Stimulated activated CD8-positive, alpha-beta memory T cell treated with anti-CD3 and anti-CD28 coated beads, Interleukin-12 subunit alpha, Interleukin-12 subunit beta, amount 100 ng/mL, for 4 hours (primary cell): ENCODE results near the gene FNDC1.
"Not testable (repeated sequence)": the region's sequence is repeated elsewhere in the genome, so short reads cannot be mapped to it uniquely, and the experiment has no call there.

Source experiments
- DNase-seq: peaks from one replicate; pipeline ENCODE4 v3.0.0-alpha.2; 2020; ENCODE audit warnings: low read depth

The FNDC1 gene

DNA sequence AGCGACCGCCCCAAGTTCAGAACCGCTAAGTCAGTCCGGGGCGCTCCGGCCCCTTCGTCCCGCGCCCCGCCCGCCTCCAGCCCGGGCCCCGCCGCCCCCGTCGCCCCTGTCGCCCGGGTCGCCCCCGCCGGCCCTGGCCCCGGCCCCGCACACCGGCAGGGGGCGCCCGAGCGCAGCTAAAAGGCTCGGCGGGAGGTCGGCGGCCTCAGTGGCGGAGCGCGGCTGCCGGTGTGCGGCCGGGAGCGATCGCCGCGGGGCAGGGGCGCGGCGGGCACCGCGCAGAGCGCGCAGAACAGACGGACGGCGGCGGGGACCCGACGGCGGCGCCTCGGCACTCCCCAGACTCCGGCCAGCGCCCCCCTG, at the start of gene FNDC1:
Gene FNDC1 (plus strand): TSS at position 208 of the 363 bp plus-strand sequence. CDS start 197 bp downstream, outside the sequence.
- DNase-seq, result no peak

DNA sequence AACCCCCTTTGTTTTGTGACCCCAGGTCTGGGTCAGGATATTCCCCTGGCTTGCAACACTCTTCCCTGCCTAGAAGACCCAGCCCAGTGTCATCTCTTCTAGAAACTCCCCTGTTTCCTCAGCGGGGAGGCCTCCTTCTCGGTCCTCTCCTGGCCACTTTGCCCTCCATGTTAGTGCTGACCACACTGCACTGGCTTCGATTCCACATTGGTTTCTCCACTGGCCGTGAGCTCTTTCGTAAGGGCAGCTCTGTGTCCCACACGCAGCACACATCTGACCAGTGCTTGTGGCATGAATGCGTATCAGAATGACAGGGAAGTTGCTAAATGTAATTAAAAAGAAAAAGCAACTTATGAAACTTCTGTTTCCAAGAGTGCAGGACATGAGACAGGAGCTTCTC, 49.4 kb upstream of the FNDC1 start:
- no peak for DNase-seq

DNA sequence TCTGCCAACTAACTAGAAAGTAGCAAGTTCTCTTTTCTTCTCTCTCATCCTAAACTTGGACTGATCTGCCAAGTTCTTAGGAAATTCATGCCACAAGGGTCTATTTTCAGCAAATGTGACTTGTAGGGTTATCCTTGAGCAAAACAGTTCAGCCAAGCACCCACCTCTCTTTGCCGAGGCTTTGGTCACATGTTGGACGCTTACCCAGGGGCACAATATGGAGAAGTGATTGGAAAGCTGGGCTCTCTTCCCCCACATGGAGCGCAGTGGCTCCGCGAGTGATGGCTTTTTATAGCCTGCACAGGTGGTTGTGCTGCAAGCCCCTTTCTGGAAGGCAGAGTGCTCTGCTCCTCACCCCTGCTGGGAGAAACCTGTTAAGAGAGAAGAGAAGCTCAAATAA, 47.7 kb upstream of the FNDC1 start:
- DNase-seq, result no peak

- DNase-seq, result no peak
Measured at GRCh38 chr6:159122453-159122852, 46.7 kb upstream of the FNDC1 start.

DNA sequence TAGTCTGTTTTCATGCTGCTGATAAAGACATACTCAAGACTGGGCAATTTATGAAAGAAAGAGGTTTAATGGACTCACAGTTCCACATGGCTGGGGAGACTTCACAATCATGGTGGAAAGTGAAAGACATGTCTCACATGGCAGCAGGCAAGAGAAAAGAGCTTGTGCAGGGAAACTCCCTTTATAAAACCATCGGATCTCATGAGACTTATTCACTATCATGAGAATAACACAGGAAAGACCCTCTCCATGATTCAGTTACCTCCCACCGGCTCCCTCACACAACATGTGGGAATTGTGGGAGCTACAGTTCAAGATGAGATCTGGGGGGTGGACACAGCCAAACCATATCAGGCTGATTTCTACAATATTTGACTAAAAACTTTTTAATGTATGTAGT, 45.4 kb upstream of the FNDC1 start:
- DNase-seq, result not testable (repeated sequence)

DNA sequence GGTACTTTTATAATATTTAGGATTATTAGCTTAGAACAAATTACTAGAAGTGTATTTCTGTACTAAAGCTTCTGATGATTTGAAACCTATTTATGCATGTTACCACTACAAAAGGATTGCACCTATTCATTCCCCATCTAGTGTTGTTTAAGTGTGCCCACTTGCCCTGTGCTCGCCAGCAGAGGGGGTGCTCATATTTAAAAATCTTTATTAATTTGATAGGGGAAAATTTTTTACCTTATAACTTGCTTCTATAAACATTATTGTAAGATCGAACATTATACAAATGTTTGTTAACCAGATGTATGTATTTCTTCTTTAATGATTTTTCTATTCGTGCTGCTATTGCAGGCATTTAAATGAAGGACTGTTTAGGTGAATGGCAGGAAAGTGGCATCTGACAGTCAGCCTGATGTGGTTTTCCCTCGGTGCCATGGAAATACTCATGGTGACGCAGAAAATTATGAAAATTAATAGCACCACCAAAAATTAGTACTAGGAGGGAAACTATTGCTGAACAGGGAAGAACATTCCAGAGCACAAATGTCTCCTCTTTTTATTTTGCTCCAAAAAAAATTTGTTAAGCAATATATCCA, 44.1 kb upstream of the FNDC1 start:
- DNase-seq, result no peak

DNA sequence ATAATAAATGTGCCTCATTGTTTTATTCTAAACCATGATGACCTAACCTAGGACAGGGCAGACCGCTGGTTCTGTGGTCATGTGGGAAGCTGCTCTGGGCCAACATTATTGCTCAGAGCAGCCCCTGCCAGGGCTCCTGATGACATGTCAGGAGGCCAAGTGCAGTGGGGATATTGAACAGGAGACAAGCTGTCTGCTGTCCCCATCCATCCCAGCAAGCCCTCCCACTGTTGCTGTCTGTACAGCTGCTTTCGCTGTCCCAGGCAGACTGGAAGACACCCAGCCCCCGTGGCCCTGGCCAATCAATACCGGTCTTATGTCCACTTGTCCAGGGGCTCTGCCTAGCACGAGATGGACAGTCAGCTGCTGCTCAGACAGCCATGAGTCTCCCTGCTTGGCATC, 43.2 kb upstream of the FNDC1 start:
- DNase-seq, result no peak

- DNase-seq, result no peak
Measured at GRCh38 chr6:159126590-159126989, 42.6 kb upstream of the FNDC1 start.

DNA sequence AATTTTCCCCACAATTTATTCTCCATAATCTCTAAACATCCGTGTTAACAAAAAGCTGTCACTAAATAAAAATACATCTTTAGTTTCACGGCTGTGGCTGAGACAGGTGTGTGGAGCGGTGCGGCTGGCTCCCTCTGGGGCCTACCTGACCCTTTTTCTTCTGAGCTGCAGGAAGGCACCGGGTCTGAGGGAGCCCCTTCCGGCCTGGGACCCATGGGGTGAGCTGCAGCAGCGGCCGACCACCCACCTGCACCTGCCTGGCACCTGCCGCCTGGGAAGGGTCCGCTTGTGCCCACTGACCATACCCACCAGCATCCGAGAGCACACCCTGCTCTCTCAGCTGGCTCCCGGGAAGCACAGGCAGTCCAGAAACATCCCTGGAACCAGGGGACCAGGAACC, 41.5 kb upstream of the FNDC1 start:
- DNase-seq, result no peak

DNA sequence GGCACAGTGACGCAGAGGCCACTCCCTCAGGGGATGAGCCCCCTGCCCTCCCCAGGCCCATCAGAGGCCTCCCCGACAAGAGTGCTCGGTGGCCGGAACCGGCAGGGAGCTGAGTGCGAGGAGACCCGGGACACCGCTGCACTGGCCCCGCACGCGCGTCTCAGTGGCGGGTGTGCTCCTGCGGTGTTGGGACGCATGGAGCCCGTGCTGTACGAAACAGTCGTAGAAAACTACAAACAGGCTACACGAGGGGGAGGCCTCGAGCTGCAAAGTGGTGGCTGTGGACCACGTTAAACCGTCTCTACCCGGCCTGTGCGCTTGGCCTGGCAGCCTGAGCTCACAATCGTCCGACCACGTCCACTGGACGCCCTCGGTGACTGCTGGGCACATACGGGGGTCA, 40.2 kb upstream of the FNDC1 start:
- DNase-seq, result no peak

GRCh38 chr6:159130846-159131245, 38.4 kb upstream of the FNDC1 start:
- DNase-seq, result no peak

DNA sequence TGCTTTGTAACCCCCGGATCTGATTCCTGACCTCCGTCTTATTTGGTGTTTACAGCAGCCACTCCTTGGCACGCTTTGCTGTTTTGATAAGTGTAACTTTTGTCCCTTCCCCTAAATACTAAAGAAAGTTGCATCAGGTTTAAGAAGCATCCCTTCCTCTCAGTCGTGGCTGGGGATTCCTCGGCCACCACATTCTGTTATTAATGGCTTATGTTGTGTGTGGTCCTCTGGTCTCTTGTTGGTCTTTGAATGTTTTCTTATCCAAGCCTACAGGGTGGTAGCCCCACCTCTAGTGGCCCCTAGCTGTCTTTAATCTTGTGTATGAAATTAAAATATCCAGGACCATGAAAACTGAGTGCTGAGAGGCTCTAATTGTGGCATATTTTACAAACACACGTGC, 37.5 kb upstream of the FNDC1 start:
- no peak for DNase-seq

DNA sequence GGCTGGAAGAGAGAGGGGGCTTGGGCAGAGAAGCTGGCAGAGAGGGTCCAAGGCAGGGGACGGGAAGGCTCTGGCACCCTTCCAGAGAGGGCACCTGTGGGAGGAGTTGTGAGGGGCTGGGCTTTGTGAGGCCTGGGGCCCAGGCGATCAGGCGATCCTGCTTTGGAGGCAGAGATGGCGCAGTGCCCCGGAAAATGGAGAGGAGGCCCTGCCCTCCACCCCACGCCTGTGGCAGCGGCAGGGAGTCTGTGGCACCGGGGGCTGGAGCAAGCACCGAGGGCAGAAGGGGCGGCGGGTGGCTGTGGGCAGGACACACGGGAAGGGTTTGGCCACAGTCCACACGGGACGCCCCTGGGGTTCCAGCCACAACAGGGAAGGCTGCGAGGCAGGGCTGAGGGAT, 36.5 kb upstream of the FNDC1 start:
- DNase-seq, result no peak

DNA sequence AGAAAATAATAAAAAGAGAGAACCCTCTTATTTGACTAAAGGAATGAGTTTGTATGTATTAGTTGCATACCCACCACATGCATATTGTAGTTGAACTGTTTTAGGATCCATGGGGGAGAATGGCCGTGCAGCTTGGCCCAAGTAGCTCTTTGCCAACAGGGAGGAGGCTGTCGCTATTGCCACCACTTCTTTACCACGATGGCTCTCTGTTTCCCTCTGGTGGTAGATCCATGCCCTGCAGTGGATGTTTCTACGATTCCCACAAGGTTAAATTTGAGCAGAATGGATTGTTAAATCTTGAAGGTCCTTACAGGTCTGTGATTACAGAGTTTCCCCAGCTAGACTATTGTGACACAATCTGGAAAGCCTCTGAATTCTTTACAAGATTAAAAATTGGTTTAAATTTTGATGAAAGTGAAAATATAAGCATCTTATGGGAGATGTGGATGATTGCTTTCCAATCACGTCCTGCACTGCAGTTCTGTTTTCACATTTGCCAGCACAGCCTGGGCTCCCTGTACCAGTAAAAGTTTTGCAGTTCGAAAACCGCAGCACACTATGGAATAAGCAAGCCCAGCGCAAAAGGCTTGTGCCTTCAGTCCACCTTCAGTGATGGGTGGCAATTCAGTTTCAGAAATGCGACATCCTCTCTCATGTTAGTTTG, 34.4 kb upstream of the FNDC1 start:
- peak; percentile 28 for DNase-seq

- DNase-seq, result no peak
Measured at GRCh38 chr6:159137676-159138075, 31.5 kb upstream of the FNDC1 start.

GRCh38 chr6:159142531-159142930, 26.7 kb upstream of the FNDC1 start:
- DNase-seq, result no peak

GRCh38 chr6:159148641-159149040, 20.6 kb upstream of the FNDC1 start:
- no peak for DNase-seq

DNA sequence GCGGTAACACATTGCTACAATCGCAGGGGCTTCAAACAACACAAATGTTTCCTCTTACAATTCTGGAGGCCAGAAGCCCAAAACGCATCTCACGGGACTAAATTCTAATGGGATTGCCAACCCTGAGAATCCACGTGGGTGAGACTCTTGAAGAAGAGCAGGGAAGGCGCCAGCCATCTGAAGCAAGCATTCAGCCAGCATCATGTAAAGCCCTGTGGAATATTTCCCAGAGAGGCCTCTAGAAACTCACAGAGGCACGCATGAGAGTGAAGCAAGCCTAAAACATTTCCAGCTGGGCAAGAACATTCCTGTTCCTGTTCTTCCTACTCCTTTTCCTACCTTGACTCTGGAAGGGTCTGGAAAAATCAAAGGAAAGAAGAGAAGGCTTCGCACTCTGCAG, 19.6 kb upstream of the FNDC1 start:
- no peak for DNase-seq

GRCh38 chr6:159151266-159151855, 17.8 kb upstream of the FNDC1 start:
- no peak for DNase-seq

DNA sequence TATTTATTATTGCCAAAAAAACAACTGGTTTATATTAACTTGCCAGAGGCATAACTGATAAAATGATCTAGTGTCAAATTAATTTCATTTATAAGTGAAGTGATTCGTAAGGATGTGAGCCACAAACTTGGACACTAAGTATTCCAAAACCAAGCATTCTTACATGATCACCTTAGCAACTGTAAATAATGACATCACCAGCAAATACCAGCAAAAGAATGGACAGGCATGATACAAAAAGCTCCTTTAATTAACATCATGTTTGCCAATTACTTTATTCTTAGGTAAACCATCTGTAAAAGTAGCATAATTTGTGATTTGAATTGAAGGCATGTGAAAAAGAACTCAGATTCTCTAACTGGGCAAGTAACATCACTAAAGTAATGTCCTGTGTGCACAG, 17.2 kb upstream of the FNDC1 start:
- no peak for DNase-seq

GRCh38 chr6:159152782-159153181, 16.4 kb upstream of the FNDC1 start:
- no peak for DNase-seq

DNA sequence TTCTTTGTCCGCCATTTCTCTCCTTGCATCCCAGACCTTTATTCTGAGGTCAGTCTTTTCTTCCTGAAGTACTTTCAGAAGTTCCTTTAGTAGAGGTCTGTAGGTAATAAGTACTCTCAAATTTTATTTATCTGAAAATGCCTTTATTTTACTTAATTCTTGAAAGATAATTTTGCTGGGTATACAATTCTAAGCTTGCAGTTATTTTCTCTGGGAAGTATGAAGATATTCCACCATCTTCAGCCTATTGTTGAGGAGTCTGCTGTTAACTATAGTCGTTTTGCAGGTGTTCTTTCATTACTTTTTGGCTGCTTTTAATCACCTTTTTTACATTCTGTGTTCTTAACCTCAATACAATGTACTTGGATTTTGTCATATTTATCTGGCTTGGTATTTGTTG, 13.5 kb upstream of the FNDC1 start:
- DNase-seq, result no peak

DNA sequence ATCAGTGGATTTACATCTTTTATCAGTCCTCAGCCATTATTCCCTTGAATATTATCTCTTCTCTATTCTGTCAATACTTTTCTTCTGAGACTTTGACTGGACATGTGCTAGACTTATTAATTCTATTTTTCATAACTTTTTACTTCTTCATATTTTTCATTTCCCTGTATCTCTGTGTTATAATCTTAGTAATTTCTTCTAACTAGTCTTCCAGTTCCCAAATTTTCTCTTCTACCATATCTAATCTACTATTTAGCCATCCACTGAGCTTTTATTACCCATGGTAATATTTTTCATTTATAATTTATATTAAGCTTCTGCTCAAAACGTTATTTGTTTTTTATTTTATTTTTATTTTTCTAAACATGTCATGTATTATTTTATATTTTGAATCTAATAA, 13.1 kb upstream of the FNDC1 start:
- DNase-seq, result no peak

- no peak for DNase-seq
Measured at GRCh38 chr6:159157431-159157830, 11.8 kb upstream of the FNDC1 start.
